Right lobe of liver (tissue), 6 donors: ENCODE data around the gene SLC2A4RG. TPM values are rescaled to one million over a fixed set of nuclear protein-coding genes. Genes with fewer than 3 reads are reported as not detected.

Experiments used
- ATAC-seq, 4 donors: fragments of 200-7000 bp; cut with Tn5 transposase; one replicate each; pipeline ENCODE4 v1.9.1; 2020; ENCODE audit warnings: mild to moderate bottlenecking in 4 of 4, moderate library complexity in 4 of 4
- DNase-seq, 3 donors: peaks; one replicate each; pipeline ENCODE4 v3.0.0-alpha.2; 2020
- H3K27ac ChIP-seq, 3 donors: fragments of 200-600 bp; one replicate each; pipeline ENCODE4 v1.8.0; 2022
- H3K27me3 ChIP-seq, 2 donors: fragments of 200-600 bp; one replicate each; pipeline ENCODE4 v1.8.0; 2022
- H3K36me3 ChIP-seq, 4 donors: fragments of 200-600 bp; sonication (generic) in 1 of 4; one replicate each; pipeline versions ENCODE4 v1.5.1 to v1.8.0; 2017 to 2022; ENCODE audit warnings: control low read depth in 1 of 4
- H3K4me1 ChIP-seq, 4 donors: fragments of 200-600 bp; sonication (generic) in 1 of 4; one replicate each; pipeline versions ENCODE4 v1.5.1 to v1.8.0; 2017 to 2022; ENCODE audit warnings: control low read depth in 1 of 4
- H3K4me3 ChIP-seq, 3 donors: fragments of 200-600 bp; one replicate each; pipeline ENCODE4 v1.8.0; 2022
- H3K9me3 ChIP-seq, 4 donors: fragments of 200-600 bp; sonication (generic) in 1 of 4; one replicate each; pipeline versions ENCODE4 v1.5.1 to v1.8.0; 2017 to 2022; ENCODE audit warnings: control low read depth in 1 of 4
- CTCF ChIP-seq, 4 donors: fragments of 200-600 bp in 3 of 4; fragments of 450-650 bp in 1 of 4; IDR thresholded peaks; one replicate each; pipeline versions ENCODE4 v1.5.1 to v1.8.0; 2016 to 2022; ENCODE audit warnings: antibody characterized with exemption in 4 of 4, mild to moderate bottlenecking in 2 of 4
- POLR2A ChIP-seq: fragments of 450-650 bp; IDR thresholded peaks from one replicate; pipeline ENCODE4 v1.6.1; 2017; ENCODE audit warnings: antibody characterized with exemption, mild to moderate bottlenecking
- WGBS: methylation state at CpG from one replicate; pipeline ENCODE4 v1.1.6; 2018; ENCODE audit warnings: low coverage, low lambda C conversion rate; ENCODE audit not compliant: insufficient coverage; ENCODE audit errors: missing lambda C conversion rate; 5-methylcytosine and 5-hydroxymethylcytosine counted together
- intact Hi-C, 2 donors: fragments of 100-400 bp; cut with DNase I; formaldehyde crosslinking; loops; one replicate each; pipeline versions ENCODE4 v1.11.2 to v1.14.1; 2022
- total RNA-seq, 6 experiments: library from RNA; depleted of rRNA in 2 of 6; stranded (reverse); fragments of >200 nt in 2 of 6; fragmentation: NEBNext Ultra II Directional in 3 of 6; extraction: Animal tissue kit (Norgen Biotek cat#: 25700) in 3 of 6; gene quantifications; one replicate each; pipeline versions ENCODE4 v1.1.0 to v1.2.4, GENCODE V29; 2016 to 2023
- donor health status: DM: no; HTN: yes; CAD: no.
- donor health status: DM: no; HTN: no; CAD: no.
- donor health status: DM: no; HTN: no; CAD: no.
- donor health status: DM: no; HTN: yes; CAD: no.
- donor health status: DM: no; HTN: yes; CAD: no.

SLC2A4RG gene
- total RNA-seq, 6 experiments from 2014 or later: 36.0 to 180 (median 73.8) TPM

DNA sequence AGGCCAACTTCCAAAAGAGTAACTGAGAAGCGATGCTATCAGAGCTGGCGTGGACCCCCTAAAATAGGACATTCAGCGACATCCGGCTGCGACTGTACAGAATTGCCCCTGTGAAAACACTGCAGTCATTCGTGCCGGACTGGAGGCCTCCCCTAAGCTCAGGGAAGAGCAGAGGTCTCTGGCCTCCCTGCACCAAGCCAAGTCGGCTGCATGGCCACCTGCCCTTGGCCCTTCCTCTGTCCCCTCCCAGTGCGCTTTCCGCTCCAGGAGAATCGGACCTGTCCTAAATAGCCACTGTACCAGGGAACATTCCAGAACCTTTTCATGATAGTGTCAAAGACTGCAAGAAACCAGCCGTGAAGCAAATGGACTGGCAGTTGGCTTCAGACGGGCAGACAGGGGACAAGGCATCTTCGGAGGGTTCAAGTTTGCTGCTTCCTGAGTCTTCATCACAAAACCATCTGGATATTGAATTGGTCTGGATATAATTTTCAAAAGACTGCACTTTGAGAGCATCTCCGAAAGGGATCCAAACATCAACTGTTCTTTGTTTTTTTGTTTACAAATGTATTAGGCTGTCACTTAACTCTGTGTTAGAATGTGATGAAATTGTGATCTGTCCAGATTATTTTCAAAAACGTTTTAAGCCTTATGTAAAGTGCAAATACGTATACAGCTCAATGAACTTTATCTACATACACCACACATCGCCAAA is 16.5 kb downstream of the SLC2A4RG start:
- H3K4me1 ChIP-seq: no peaks in the 10 kb centered on the region
- no peaks in the 10 kb centered on the region for H3K36me3 ChIP-seq
- 70% methylated on average over 10 of the region's 18 CpGs for WGBS
- H3K4me3 ChIP-seq: no peak overlapping the region
- H3K9me3 ChIP-seq: no peaks in the 10 kb centered on the region
- ATAC-seq (no peak), DNase-seq (no peak)
- no peaks in the 10 kb centered on the region for H3K27me3 ChIP-seq
- no peak overlapping the region for H3K27ac ChIP-seq
- TF ChIP-seq CTCF (IDR thresholded peaks at IDR 0.05): no peak
- TF ChIP-seq POLR2A: no peak
- intact Hi-C loops: no loop called here

DNA sequence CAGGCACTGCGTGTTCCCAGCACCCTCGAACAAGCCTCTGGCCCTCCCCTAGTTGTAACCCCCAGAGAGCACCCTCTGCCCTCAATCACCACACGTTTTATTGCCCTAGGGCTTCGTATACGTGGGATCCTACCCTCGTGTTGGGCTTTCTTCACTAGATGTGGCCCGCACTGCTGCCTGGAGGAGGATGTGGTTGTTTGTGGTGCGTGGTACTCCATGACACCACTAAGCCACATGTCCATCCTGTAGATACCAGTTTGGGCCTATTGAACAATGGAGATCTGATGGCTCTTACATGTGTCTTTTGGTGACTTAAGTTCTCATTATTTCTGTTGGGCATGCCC is 17.0 kb downstream of the SLC2A4RG start:
- no peak for ATAC-seq
- Histone ChIP-seq H3K9me3 (no peaks in the 10 kb centered on the region), H3K36me3 (no peaks in the 10 kb centered on the region), H3K27me3 (no peaks in the 10 kb centered on the region), H3K27ac (no peak overlapping the region), H3K4me3 (no peak overlapping the region), H3K4me1 (no peaks in the 10 kb centered on the region)
- no peak for TF ChIP-seq CTCF (IDR thresholded peaks at IDR 0.05)
- TF ChIP-seq POLR2A: no peak
- no peak for DNase-seq
- WGBS: 52% methylated on average over 7 of the region's 8 CpGs
- intact Hi-C loops: no loop called here

- intact Hi-C loops: no loop called here
- 89% methylated on average over 7 of the region's 7 CpGs for WGBS
- TF ChIP-seq POLR2A (no peak), CTCF (IDR thresholded peaks at IDR 0.05) (no peak)
- DNase-seq (no peak), ATAC-seq (no peak)
- H3K27ac ChIP-seq: no peak overlapping the region
- H3K4me1 ChIP-seq: no peaks in the 10 kb centered on the region
- no peaks in the 10 kb centered on the region for H3K27me3 ChIP-seq
- H3K36me3 ChIP-seq: no peaks in the 10 kb centered on the region
- no peak overlapping the region for H3K4me3 ChIP-seq
- H3K9me3 ChIP-seq: no peaks in the 10 kb centered on the region
These were observed 18.6 kb downstream of the SLC2A4RG start for GRCh38 chr20:63758152-63758551.

- ATAC-seq (no peak), DNase-seq (no peak)
- H3K27ac ChIP-seq: no peak overlapping the region
- no peaks in the 10 kb centered on the region for H3K36me3 ChIP-seq
- H3K4me3 ChIP-seq: no peak overlapping the region
- 83% methylated on average over 7 of the region's 7 CpGs for WGBS
- H3K9me3 ChIP-seq: no peaks in the 10 kb centered on the region
- intact Hi-C loops: no loop called here
- no peaks in the 10 kb centered on the region for H3K27me3 ChIP-seq
- TF ChIP-seq POLR2A: no peak
- TF ChIP-seq CTCF (IDR thresholded peaks at IDR 0.05): no peak
- no peaks in the 10 kb centered on the region for H3K4me1 ChIP-seq
These were observed 19.9 kb downstream of the SLC2A4RG start for GRCh38 chr20:63759377-63759901.
